Suprapubic skin (tissue), 3 donors: ENCODE results near the gene EPS8.

Experiments
- CTCF ChIP-seq, 2 donors: fragments of 200-600 bp in 1 of 2; fragments of 450-650 bp in 1 of 2; sonication (generic) in 1 of 2; IDR thresholded peaks; one replicate each; pipeline ENCODE4 v1.5.1; 2016 to 2019; ENCODE audit warnings: antibody characterized with exemption in 2 of 2, mild to moderate bottlenecking in 1 of 2, moderate library complexity in 1 of 2
- POLR2A ChIP-seq, 2 donors: fragments of 450-650 bp; IDR thresholded peaks; one replicate each; pipeline ENCODE4 v1.6.1; 2017; ENCODE audit warnings: antibody characterized with exemption in 2 of 2, mild to moderate bottlenecking in 2 of 2, moderate library complexity in 2 of 2

DNA sequence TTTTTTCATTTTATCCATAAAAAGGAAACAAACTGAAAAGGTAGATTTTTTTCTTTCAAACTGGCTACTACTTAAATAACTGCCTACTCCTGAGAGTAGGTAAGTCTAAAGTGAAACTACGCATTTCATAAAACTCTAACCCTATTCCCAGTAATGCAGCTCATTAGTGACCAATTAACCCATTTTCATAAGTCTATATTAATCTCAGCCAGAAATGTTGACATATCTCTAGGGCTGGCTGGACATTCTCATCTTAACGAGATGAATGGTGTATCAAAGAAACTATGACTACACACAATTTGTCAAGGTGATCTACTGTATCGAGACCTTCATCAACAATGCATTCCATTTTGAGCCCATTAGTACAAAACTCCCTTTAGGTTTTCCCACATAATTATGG lies 57.2 kb downstream of the EPS8 start:
- TF ChIP-seq CTCF (IDR thresholded peaks at IDR 0.05) (no peak), POLR2A (IDR thresholded peaks at IDR 0.05) (no peak)
